SU-DHL-6 (cell line): ENCODE results near the gene KRT35.

Experiments
- H2AFZ ChIP-seq: fragments of 200-600 bp; sonication (generic); 2 replicates; pipeline ENCODE4 v1.6.1; 2014; ENCODE audit warnings: low read depth, mild to moderate bottlenecking, moderate library complexity, mixed read lengths, antibody characterized with exemption, low read length; ENCODE audit not compliant: severe bottlenecking
- H3F3A ChIP-seq: fragments of 200-600 bp; shearing (Covaris generic); 2 replicates; pipeline ENCODE4 v1.6.0; 2016; ENCODE audit warnings: antibody characterized with exemption, mild to moderate bottlenecking; ENCODE audit not compliant: insufficient read depth
- H3K27ac ChIP-seq: fragments of 200-600 bp; sonication (generic); 2 replicates; pipeline ENCODE4 v1.5.1; 2016; ENCODE audit warnings: low read depth, mild to moderate bottlenecking, low read length, moderate library complexity, mixed read lengths
- H3K27me3 ChIP-seq: fragments of 200-600 bp; sonication (generic), shearing (Covaris generic); 2 replicates; pipeline ENCODE4 v1.6.0; 2014; ENCODE audit warnings: mild to moderate bottlenecking, low read length
- H3K36me3 ChIP-seq: fragments of 200-600 bp; sonication (generic); 2 replicates; pipeline ENCODE4 v1.6.1; 2014; ENCODE audit warnings: mild to moderate bottlenecking, low read length, mixed read lengths
- H3K4me2 ChIP-seq: fragments of 300-600, 200-600 bp; shearing (Covaris generic), sonication (generic); 2 replicates; pipeline ENCODE4 v1.6.0; 2014; ENCODE audit warnings: low read length, low read depth, mild to moderate bottlenecking; ENCODE audit not compliant: poor library complexity, severe bottlenecking
- H3K4me3 ChIP-seq: fragments of 200-600 bp; sonication (generic); 2 replicates; pipeline ENCODE4 v1.5.1; 2014; ENCODE audit warnings: antibody characterized with exemption, low read length, mild to moderate bottlenecking, mixed read lengths; ENCODE audit not compliant: insufficient read depth, poor library complexity, severe bottlenecking
- H3K79me2 ChIP-seq: fragments of 200-600 bp; sonication (generic); 2 replicates; pipeline ENCODE4 v1.6.1; 2014; ENCODE audit warnings: mild to moderate bottlenecking, low read length, moderate library complexity; ENCODE audit not compliant: insufficient read depth
- H3K9ac ChIP-seq: fragments of 200-600 bp; sonication (generic); 2 replicates; pipeline ENCODE4 v1.7.0; 2014; ENCODE audit warnings: mild to moderate bottlenecking, low read length
- H3K9me2 ChIP-seq: fragments of 200-600 bp; sonication (generic); replicated peaks from 2 replicates; pipeline ENCODE4 v1.6.1; 2014; ENCODE audit warnings: low read length; ENCODE audit not compliant: insufficient read depth
- H3K9me3 ChIP-seq: fragments of 200-600 bp; sonication (generic); 2 replicates; pipeline ENCODE4 v1.6.1; 2014; ENCODE audit warnings: low read length, mixed read lengths; ENCODE audit not compliant: insufficient read depth
- H4K20me1 ChIP-seq: fragments of 200-600 bp; sonication (generic); 2 replicates; pipeline ENCODE4 v1.6.1; 2014; ENCODE audit warnings: low read depth, mild to moderate bottlenecking, antibody characterized with exemption, low read length, moderate library complexity, mixed read lengths
- CTCF ChIP-seq: fragments of 200-600 bp; sonication (generic); IDR thresholded peaks from one replicate; pipeline ENCODE4 v1.5.1; 2017; ENCODE audit warnings: antibody characterized with exemption, mild to moderate bottlenecking, low read length, moderate library complexity; ENCODE audit not compliant: insufficient read depth, poor library complexity, severe bottlenecking
- EZH2phosphoT487 ChIP-seq: fragments of 200-600 bp; sonication (generic), shearing (Covaris generic); conservative IDR thresholded peaks from 2 replicates; pipeline ENCODE4 v1.6.1; 2018; ENCODE audit warnings: mild to moderate bottlenecking, antibody characterized with exemption, low read length, moderate library complexity, mixed read lengths

KRT35 gene

GRCh38 chr17:41521574-41522261 is 40.8 kb upstream of the KRT35 start:
- Histone ChIP-seq H3K27ac (no peak overlapping the region), H3K9ac (no peak overlapping the region), H2AFZ (no peak overlapping the region)

GRCh38 chr17:41520821-41521521 is 40.0 kb upstream of the KRT35 start:
- H3K9ac ChIP-seq, result no peak overlapping the region
- no peaks in the 10 kb centered on the region for H3K27me3 ChIP-seq
- no peak overlapping the region for H3K4me2 ChIP-seq
- no peak overlapping the region for H2AFZ ChIP-seq
- no peak overlapping the region for H3K27ac ChIP-seq
- no peaks in the 10 kb centered on the region for H3K9me3 ChIP-seq
- H4K20me1 ChIP-seq, result no peaks in the 10 kb centered on the region
- no peaks in the 10 kb centered on the region for H3K79me2 ChIP-seq
- no peaks in the 10 kb centered on the region for H3K36me3 ChIP-seq
- TF ChIP-seq EZH2phosphoT487 (no peak), CTCF (no peak)
- H3F3A ChIP-seq, result no peaks in the 10 kb centered on the region
- H3K9me2 ChIP-seq, result no peaks in the 10 kb centered on the region
- no peak overlapping the region for H3K4me3 ChIP-seq

More at GRCh38 chr17:41521574-41522261, 40.8 kb upstream of the KRT35 start:
- no peaks in the 10 kb centered on the region for H3K27me3 ChIP-seq
- H3K9me2 ChIP-seq, result no peaks in the 10 kb centered on the region
- H3K79me2 ChIP-seq, result no peaks in the 10 kb centered on the region
- no peaks in the 10 kb centered on the region for H3K9me3 ChIP-seq
- no peak overlapping the region for H3K4me3 ChIP-seq
- no peaks in the 10 kb centered on the region for H3F3A ChIP-seq
- no peak overlapping the region for H3K4me2 ChIP-seq
- H4K20me1 ChIP-seq, result no peaks in the 10 kb centered on the region
- no peaks in the 10 kb centered on the region for H3K36me3 ChIP-seq
- TF ChIP-seq EZH2phosphoT487 (no peak), CTCF (no peak)

- Histone ChIP-seq H3K9ac (no peak overlapping the region), H3K9me3 (no peaks in the 10 kb centered on the region), H3K27ac (no peak overlapping the region), H3K9me2 (no peaks in the 10 kb centered on the region), H3K27me3 (no peaks in the 10 kb centered on the region), H2AFZ (no peak overlapping the region), H3K4me2 (no peak overlapping the region), H3K4me3 (no peak overlapping the region), H3K36me3 (no peaks in the 10 kb centered on the region), H3F3A (no peaks in the 10 kb centered on the region), H4K20me1 (no peaks in the 10 kb centered on the region), H3K79me2 (no peaks in the 10 kb centered on the region)
- no peak for TF ChIP-seq EZH2phosphoT487
- no peak for TF ChIP-seq CTCF
These were observed 38.7 kb upstream of the KRT35 start for GRCh38 chr17:41519501-41520224.
